ENCODE measurements around the gene AIFM3.
A peak's percentile ranks its signal among the peaks of the same experiment; 100 is the strongest.
"Not testable (repeated sequence)": the region's sequence is repeated elsewhere in the genome, so short reads cannot be mapped to it uniquely, and the experiment has no call there.

AIFM3 gene

DNA sequence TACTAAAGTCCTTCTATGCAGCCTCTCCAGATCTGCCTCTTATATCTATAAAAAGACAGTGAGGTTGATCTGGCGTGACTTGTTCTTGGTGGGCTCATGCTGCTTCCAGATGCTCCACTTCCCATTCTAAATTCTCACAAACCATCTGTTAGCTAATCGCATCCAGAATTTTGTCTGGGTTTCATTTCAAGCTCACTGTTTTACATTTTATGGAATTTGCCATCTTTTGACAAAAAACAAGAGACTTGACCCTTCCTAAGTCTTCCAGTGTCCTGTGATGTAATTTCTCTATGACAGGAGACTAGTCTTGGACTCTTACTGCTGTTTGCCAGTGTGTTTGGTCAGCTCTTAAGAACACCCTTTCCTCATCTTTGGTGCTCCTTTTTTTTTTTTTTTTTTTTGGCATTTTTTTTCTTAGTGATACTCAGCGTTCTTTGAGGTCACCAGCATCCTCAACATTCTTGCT is 26.8 kb upstream of the AIFM3 start:
- Histone ChIP-seq H3K27me3 (no peaks in the 10 kb centered on the region), H3K9me3 (replicated peaks in 1 of 11) (no peaks in the 10 kb centered on the region), H3K4me1 (peaks cover 20 to 62% (median 32%) of the 10 kb centered on the region in 10 experiments; a peak in 19 of 20 replicates), H3K36me3 (peaks cover 41 to 100% (median 73%) of the 10 kb centered on the region in 11 experiments), H3K27ac (no peak overlapping the region), H3K4me2 (peak overlapping the region in 7 of 11 experiments; percentile 2 to 45 (median 18); a peak in 9 of 22 replicates), H3K9ac (no peak overlapping the region), H4K20me1 (peaks cover 98 to 100% (median 99%) of the 10 kb centered on the region in 11 experiments), H3K4me3 (no peak overlapping the region)
- TF ChIP-seq Cebpa-rat (IDR thresholded peaks at IDR 0.05) = no peak

DNA sequence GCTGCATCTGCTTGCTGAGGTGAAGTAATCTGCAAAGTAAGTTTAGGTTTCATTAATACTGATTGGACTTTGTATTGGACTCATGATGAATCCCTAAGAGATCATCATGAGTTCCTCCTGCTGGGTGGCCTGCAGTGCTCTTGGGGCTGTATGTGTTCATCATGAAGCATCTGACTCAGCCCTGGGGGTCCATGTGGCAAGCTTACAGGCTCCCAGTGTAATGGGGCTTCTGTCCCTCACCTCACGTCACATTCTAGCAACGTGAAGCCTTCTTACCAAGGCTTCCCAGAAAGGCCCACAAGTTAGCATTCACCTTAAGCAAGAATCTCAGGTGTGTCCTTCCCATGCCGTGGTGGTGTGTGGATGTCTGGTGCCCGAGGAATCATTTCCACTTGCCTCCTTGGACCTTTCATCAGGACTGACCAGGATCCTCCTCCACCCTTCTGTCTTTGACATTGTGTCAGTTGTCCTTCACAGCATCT is 26.1 kb upstream of the AIFM3 start:
- H3K4me2 ChIP-seq = peak overlapping the region in 2 of 11 experiments; percentile 13 to 18; a peak in 1 of 22 replicates
- no peak overlapping the region for H3K27ac ChIP-seq
- H3K4me1 ChIP-seq = peaks cover 20 to 60% (median 32%) of the 10 kb centered on the region in 10 experiments; a peak in 19 of 20 replicates
- no peaks in the 10 kb centered on the region for H3K27me3 ChIP-seq
- no peak for TF ChIP-seq Cebpa-rat (IDR thresholded peaks at IDR 0.05)
- peaks cover 98 to 100% (median 99%) of the 10 kb centered on the region in 11 experiments for H4K20me1 ChIP-seq
- no peak overlapping the region for H3K9ac ChIP-seq
- peaks cover 36 to 100% (median 72%) of the 10 kb centered on the region in 11 experiments for H3K36me3 ChIP-seq
- H3K4me3 ChIP-seq = no peak overlapping the region
- no peaks in the 10 kb centered on the region for H3K9me3 ChIP-seq (replicated peaks in 1 of 11)

DNA sequence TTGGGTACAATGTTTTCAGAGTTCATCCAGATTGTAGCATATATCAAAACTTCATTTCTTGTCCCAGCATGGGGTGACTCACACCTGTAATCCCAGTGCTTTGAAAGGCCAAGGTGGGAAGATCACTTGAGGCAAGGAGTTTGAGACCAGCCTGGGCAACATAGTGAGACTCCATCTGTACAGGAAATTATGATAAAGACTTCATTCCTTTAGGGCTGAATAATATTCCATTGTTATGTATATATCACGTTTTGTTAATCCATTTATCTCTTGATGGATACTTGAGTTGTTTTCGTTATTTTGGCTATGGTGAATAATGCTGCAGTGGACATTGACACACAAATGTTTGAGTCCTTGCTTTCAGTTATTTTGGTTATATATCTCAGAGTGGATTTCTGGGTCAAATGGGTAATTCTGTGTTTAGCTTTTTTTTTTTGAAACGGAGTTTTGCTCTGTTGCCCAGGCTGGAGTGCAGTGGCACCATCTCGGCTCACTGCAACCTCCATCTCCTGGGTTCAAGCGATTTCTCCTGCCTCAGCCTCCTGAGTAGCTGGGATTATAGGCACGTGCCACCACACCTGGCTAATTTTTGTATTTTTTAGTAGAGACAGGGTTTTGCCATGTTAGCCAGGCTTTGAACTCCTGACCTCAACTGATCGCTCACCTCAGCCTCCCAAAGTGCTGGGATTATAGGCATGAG is 24.7 kb upstream of the AIFM3 start:
- Histone ChIP-seq H4K20me1 (peaks cover 98 to 100% (median 99%) of the 10 kb centered on the region in 11 experiments), H3K4me1 (peaks cover 9 to 48% (median 24%) of the 10 kb centered on the region in 10 experiments; a peak in 19 of 20 replicates), H3K36me3 (peaks cover 33 to 100% (median 72%) of the 10 kb centered on the region in 11 experiments)
- not testable (repeated sequence) for H3K4me3 ChIP-seq; H3K27ac ChIP-seq; H3K9me3 ChIP-seq (replicated peaks in 1 of 11); H3K4me2 ChIP-seq; H3K9ac ChIP-seq; H3K27me3 ChIP-seq

DNA sequence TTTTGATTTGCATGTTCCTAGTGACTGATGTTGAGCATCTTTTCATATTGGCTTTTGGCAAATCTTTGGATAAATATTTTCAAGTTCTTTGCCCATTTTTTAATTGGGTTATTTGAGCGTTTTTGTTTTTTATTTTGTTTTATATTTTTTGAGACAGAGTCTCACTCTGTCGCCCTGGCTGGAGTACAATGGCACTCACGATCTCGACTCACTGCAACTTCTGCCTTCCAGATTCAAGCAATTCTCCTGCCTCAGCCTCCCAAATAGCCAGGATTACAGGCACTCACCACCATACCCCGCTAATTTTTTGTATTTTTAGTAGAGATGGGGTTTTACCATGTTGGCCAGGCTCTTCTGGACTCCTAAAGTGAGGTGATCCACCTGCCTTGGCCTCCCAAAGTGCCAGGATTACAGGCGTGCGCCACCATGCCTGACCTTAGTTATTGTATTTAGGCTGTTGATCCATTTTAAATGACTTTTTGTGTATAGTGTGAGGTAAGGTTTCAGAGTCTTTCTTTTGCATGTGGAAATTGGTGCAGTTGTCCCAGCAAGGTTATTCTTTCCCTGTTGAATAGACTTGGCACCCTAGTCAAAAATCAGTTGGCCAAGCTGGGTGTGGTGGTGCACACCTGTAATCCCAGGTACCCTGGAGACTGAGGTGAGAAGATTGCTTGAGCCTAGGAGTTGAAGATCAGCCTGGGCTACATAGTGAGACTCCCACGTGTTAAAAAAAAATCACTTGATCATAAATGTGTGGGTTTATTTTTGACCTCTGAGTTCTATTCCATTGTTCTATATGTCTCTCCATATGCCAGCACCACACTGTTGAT is 23.7 kb upstream of the AIFM3 start:
- TF ChIP-seq Cebpa-rat (IDR thresholded peaks at IDR 0.05) = no peak
- Histone ChIP-seq H3K36me3 (peaks cover 30 to 100% (median 72%) of the 10 kb centered on the region in 11 experiments), H3K4me1 (peaks cover 9 to 41% (median 21%) of the 10 kb centered on the region in 10 experiments; a peak in 18 of 20 replicates), H3K4me3 (no peak overlapping the region), H3K9me3 (replicated peaks in 1 of 11) (no peaks in the 10 kb centered on the region), H4K20me1 (peaks cover 98 to 100% (median 99%) of the 10 kb centered on the region in 11 experiments), H3K27me3 (no peaks in the 10 kb centered on the region), H3K4me2 (no peak overlapping the region), H3K27ac (no peak overlapping the region), H3K9ac (no peak overlapping the region)

DNA sequence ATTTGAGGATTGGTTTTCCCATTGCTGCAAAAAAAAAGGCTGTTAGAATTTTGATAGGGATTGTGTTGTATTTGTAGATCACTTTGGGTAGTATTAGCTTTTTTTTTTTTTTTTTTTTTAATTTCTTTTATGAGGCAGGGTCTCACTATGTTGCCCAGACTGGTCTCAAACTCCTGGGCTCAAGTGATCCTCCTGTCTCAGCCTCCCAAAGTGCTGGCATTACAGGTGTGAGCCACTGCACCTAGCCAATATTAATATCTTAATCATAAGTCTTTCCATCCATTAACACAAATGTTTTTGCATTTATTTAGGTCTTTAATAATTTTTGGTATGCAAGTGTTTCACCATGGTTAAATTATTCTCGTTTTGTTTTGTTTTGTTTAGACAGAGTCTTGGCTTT is 23.0 kb upstream of the AIFM3 start:
- peaks cover 98 to 100% (median 99%) of the 10 kb centered on the region in 11 experiments for H4K20me1 ChIP-seq
- H3K9ac ChIP-seq = no peak overlapping the region
- H3K27ac ChIP-seq = no peak overlapping the region
- H3K4me1 ChIP-seq = peaks cover 13 to 41% (median 24%) of the 10 kb centered on the region in 10 experiments; a peak in 18 of 20 replicates
- no peak for TF ChIP-seq Cebpa-rat (IDR thresholded peaks at IDR 0.05)
- no peaks in the 10 kb centered on the region for H3K9me3 ChIP-seq (replicated peaks in 1 of 11)
- no peak overlapping the region for H3K4me3 ChIP-seq
- H3K4me2 ChIP-seq = no peak overlapping the region
- peaks cover 31 to 100% (median 72%) of the 10 kb centered on the region in 11 experiments for H3K36me3 ChIP-seq
- H3K27me3 ChIP-seq = no peaks in the 10 kb centered on the region

DNA sequence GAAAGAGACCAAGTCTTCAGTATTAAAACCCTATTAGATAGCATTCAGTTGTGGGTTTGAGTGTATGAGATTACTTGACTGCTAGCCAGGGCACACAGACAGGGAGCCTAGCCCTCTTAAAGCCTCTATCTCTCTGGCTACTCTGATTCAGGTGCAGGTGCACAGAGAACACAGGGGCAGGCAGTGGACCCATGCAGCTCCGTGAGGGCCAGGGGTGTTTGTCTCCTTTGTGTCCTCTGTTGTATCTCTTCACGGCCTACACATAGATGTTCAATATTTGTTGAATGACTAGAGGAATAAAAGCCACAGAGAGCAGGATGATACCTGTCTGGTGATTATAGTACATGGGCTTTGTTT is 21.5 kb upstream of the AIFM3 start:
- Histone ChIP-seq H3K9ac (no peak overlapping the region), H3K27me3 (no peaks in the 10 kb centered on the region), H4K20me1 (peaks cover 98 to 100% (median 99%) of the 10 kb centered on the region in 11 experiments), H3K4me3 (no peak overlapping the region), H3K4me1 (peaks cover 4 to 34% (median 18%) of the 10 kb centered on the region in 10 experiments; a peak in 13 of 20 replicates), H3K9me3 (replicated peaks in 1 of 11) (no peaks in the 10 kb centered on the region), H3K4me2 (no peak overlapping the region), H3K27ac (no peak overlapping the region), H3K36me3 (peaks cover 45 to 100% (median 84%) of the 10 kb centered on the region in 11 experiments)
- TF ChIP-seq Cebpa-rat (IDR thresholded peaks at IDR 0.05) = no peak

DNA sequence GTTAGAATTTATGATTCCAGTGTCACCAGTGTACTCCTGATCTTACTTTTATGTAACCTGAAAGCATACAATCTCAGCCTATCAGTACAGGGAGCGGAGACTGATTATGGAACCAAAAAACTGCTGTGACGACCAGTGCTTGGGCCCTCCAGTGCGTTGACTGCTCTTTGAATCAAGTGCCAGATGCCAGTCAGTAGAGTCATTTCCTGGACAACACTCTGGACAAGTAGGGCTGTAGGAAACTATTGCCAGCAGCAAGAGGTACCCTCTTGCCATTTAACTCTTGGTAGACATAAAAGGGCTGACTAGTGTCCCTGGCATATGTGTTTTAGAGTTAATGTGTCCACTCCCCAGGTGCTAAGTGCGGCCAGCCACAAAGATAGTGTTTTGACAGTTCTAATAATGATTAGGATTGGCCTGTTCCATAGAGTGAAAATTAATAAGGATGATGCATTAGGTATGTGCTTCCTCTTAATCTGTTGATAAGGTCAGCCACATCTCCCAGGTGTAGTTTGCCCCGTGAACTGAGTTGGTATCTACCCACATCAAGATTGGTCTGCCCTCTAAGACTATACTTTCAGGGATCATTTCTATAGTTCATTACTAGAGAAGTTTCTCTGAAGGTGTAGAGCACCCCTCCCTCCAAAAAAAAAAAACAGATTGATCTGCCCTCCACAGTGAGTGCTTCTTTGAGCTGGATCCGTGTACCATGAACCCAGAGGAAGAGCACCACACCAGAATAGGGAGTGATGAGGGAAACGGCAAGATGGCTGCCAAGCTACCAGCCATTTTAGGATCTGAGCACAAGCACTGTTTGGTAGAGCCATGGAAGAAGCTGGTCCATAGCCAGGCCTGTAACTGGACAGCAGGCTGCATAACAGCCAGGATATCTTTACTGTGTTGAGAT is 20.7 kb upstream of the AIFM3 start:
- Histone ChIP-seq H3K4me2 (no peak overlapping the region), H4K20me1 (peaks cover 98 to 100% (median 100%) of the 10 kb centered on the region in 11 experiments), H3K36me3 (peaks cover 47 to 100% (median 85%) of the 10 kb centered on the region in 11 experiments), H3K9me3 (replicated peaks in 1 of 11) (no peaks in the 10 kb centered on the region), H3K9ac (no peak overlapping the region), H3K27me3 (no peaks in the 10 kb centered on the region), H3K4me3 (no peak overlapping the region), H3K27ac (no peak overlapping the region), H3K4me1 (peaks cover 4 to 34% (median 20%) of the 10 kb centered on the region in 10 experiments; a peak in 13 of 20 replicates)
- TF ChIP-seq Cebpa-rat (IDR thresholded peaks at IDR 0.05) = no peak

DNA sequence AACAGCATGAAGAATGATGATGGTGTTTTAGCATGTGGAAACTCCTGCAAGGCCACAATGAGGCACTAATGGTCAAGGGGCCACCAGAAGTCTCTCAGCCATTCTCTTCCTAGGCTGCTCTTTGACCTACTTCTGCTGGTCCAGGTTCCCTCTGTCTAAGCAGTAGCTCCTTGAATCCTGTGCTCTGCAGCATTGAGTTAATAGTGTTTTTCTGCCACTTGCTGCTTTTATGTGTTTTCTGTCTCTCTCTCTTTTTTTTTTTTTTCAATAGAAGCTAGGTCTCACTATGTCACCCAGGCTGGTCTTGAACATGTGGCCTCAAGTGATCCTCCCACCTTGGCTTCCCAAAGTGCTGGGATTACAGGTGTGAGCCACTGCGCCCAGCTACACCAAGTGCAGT is 20.1 kb upstream of the AIFM3 start:
- H3K27ac ChIP-seq = no peak overlapping the region
- no peak for TF ChIP-seq Cebpa-rat (IDR thresholded peaks at IDR 0.05)
- H3K36me3 ChIP-seq = peaks cover 53 to 100% (median 87%) of the 10 kb centered on the region in 11 experiments
- H3K9me3 ChIP-seq (replicated peaks in 1 of 11) = no peaks in the 10 kb centered on the region
- no peaks in the 10 kb centered on the region for H3K27me3 ChIP-seq
- no peak overlapping the region for H3K4me3 ChIP-seq
- H3K4me2 ChIP-seq = no peak overlapping the region
- H3K9ac ChIP-seq = no peak overlapping the region
- H3K4me1 ChIP-seq = peaks cover 4 to 38% (median 19%) of the 10 kb centered on the region in 10 experiments; a peak in 13 of 20 replicates
- peaks cover 98 to 100% (median 100%) of the 10 kb centered on the region in 11 experiments for H4K20me1 ChIP-seq

Data from BLaER1 treated with 17β-estradiol and CSF1 and Interleukin-3, amounts not matched to agents 10 nM and 100 nM (cell line).